H1 (cell line): ENCODE results near the gene BSG. TPM values are rescaled to one million over a fixed set of nuclear protein-coding genes. Genes with fewer than 3 reads are reported as not detected.

ENCODE experiments used
- JUND ChIP-seq: IDR thresholded peaks from 2 replicates; pipeline ENCODE4 v1.6.1; 2011; ENCODE audit warnings: mild to moderate bottlenecking, improper control_type of control experiment, low read length
- polyA plus RNA-seq, 7 experiments: library from polyadenylated mRNA; depleted of rRNA in 3 of 7; stranded (reverse) in 5 of 7; unstranded in 2 of 7; fragments of >200 nt in 5 of 7; fragments of 200-250 nt in 2 of 7; gene quantifications; 1 replicate in 5 of 7; 2 replicates in 1 of 7; 4 replicates in 1 of 7; pipeline versions ENCODE4 v1.2.1 to v1.2.3, GENCODE V29; 2011 to 2013; ENCODE audit warnings: missing spikeins in 2 of 7, mixed read lengths in 2 of 7
- total RNA-seq: library from RNA; stranded (reverse); fragmentation: NEBNext Ultra II Directional; extraction: Animal tissue kit (Norgen Biotek cat#: 25700); gene quantifications from 2 replicates; pipeline ENCODE4 v1.2.1, GENCODE V29; 2021

The BSG gene
- total and polyA plus RNA-seq, 2 of the 8 experiments (the other 6 are each of a cell fraction or from before 2014, with no cell fraction given) = 726 to 1,055 TPM

DNA sequence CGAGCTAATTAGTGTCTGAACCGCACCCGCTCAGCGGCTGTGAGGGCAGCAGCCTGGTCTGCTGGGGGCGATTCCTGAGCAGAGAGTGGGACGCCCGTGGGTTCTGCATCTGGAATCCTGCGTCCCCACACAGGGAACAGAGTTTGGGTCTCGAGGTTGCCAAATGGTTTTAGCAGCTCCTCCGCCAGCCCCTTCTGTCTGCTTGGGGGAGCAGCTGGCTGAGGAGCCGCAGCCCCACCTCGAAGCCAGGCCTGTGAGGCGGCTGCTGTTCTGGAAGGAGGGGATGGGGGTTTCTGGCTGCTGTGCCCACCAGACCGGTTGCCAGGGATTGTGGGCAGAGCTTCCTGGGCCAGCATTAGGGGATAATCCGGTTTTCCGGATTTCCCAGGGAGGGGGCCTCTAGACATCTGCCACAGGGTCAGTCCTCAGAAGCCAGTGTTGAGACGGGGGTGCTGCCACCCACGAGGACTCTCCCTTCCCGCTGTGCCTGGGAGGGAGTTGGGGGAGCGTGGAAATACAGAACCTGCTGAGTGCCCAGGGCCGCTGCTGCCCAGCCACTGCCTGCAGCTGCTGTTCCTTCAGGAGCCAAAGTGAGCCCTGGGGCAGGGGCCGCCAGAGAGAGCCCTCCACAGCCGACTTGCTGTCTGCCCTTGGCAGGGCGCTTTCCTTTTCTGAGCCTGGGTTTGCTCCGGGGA lies 38.9 kb upstream of the BSG start (continued):
- TF ChIP-seq JUND = no peak
